HG02610 (cell line): ENCODE data around the gene SVBP.
"Not testable (repeated sequence)": the region's sequence is repeated elsewhere in the genome, so short reads cannot be mapped to it uniquely, and the experiment has no call there.

ENCODE experiments used
- ATAC-seq: cut with Tn5 transposase; IDR thresholded peaks from one replicate; pipeline ENCODE4 v1.9.1; 2021; ENCODE audit warnings: mild to moderate bottlenecking, moderate library complexity; ENCODE audit not compliant: unreplicated experiment

The SVBP gene

GRCh38 chr1:42841440-42842147 is 24.4 kb upstream of the SVBP start:
- no peak for ATAC-seq

- no peak for ATAC-seq
These were observed 23.8 kb upstream of the SVBP start for GRCh38 chr1:42841010-42841409.

GRCh38 chr1:42838482-42839190 is 21.4 kb upstream of the SVBP start:
- no peak for ATAC-seq

GRCh38 chr1:42837709-42838108 is 20.5 kb upstream of the SVBP start:
- ATAC-seq, result no peak

GRCh38 chr1:42835422-42835821 is 18.2 kb upstream of the SVBP start:
- ATAC-seq, result no peak

GRCh38 chr1:42834803-42835202 is 17.6 kb upstream of the SVBP start:
- no peak for ATAC-seq

GRCh38 chr1:42833981-42834380 is 16.8 kb upstream of the SVBP start:
- no peak for ATAC-seq

- no peak for ATAC-seq
These were observed 15.5 kb upstream of the SVBP start for GRCh38 chr1:42832641-42833240.

- ATAC-seq, result no peak
These were observed 14.1 kb upstream of the SVBP start for GRCh38 chr1:42831273-42831672.

GRCh38 chr1:42830631-42831030 is 13.4 kb upstream of the SVBP start:
- ATAC-seq, result no peak

- ATAC-seq, result no peak
These were observed 8.0 kb upstream of the SVBP start for GRCh38 chr1:42825036-42825851.

- ATAC-seq, result no peak
These were observed 7.4 kb upstream of the SVBP start for GRCh38 chr1:42824481-42825035.

GRCh38 chr1:42822800-42823392 is 5.7 kb upstream of the SVBP start:
- ATAC-seq, result no peak

GRCh38 chr1:42821690-42822089 is 4.5 kb upstream of the SVBP start:
- no peak for ATAC-seq

- ATAC-seq, result no peak
These were observed 3.6 kb upstream of the SVBP start for GRCh38 chr1:42820813-42821212.

- no peak for ATAC-seq
These were observed 779 bp upstream of the SVBP start for GRCh38 chr1:42817976-42818375.

- ATAC-seq, result no peak
These were observed 207 bp upstream of the SVBP start for GRCh38 chr1:42817440-42817767.

GRCh38 chr1:42815941-42816584 is 1.1 kb downstream of the SVBP start:
- ATAC-seq, result no peak

- ATAC-seq, result not testable (repeated sequence)
These were observed 2.4 kb downstream of the SVBP start for GRCh38 chr1:42814815-42815214.

GRCh38 chr1:42807056-42807668 is 10.0 kb downstream of the SVBP start:
- no peak for ATAC-seq
